Measurements from ENCODE around the gene SMCHD1.

- TF ChIP-seq CTCF (IDR thresholded peaks at IDR 0.05) = no peak
- no peak for TF ChIP-seq POLR2A (IDR thresholded peaks at IDR 0.05)
- no peak for TF ChIP-seq POLR2AphosphoS5 (IDR thresholded peaks at IDR 0.05)
These were observed 143.8 kb downstream of the SMCHD1 start for GRCh38 chr18:2799369-2799768.

Data from prostate gland (tissue), 2 donors.